HG02840 (cell line): ENCODE results near the gene RP9.
"Not testable (repeated sequence)": the region's sequence is repeated elsewhere in the genome, so short reads cannot be mapped to it uniquely, and the experiment has no call there.

ENCODE experiments used
- ATAC-seq: cut with Tn5 transposase; IDR thresholded peaks from one replicate; pipeline ENCODE4 v1.9.1; 2021; ENCODE audit warnings: mild to moderate bottlenecking, moderate library complexity, moderate number of reproducible peaks; ENCODE audit not compliant: unreplicated experiment, low FRiP score

Gene RP9

DNA sequence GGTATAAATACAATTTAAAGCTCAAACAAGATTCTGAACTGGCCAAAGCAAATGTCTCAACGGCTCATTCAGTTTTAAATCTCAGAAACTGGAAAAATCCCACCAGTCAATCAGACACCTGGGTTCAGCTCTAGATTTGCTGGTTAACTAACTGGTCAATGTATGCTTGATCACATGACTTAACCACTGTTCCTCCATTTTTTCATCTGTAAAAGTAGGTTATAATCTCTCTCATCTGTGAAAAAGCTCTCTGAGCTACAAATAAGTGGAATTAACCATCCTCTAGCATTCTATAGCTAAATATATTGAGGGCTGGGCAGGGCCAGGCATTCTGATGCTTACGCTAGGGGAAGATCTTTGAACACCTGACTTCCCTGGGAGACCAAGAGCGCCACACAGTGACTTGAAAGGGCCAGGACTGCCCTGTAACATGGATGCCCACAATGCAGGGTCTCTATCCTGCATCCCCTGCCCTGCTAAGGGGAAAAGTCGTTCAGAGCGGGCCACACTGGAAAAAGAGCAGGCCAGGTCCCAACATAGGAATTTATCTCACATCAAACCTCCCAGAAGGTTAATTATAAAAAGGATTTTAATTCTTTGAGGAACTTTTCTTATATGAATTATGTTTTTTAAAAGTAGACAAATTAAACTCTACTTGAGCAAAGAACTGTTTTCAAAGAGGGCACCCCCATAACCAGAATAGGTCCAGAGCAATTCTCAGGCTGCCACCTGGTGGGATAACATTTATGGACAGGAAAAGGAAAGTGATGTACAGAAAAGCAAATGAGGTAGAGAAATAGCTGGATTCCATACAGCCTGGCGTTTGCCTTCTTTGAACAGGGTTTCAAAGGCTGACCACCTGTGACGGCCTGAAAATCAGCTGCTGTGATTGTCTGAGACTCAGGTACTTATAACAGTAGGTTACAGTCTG lies 1.8 kb downstream of the RP9 start:
- no peak for ATAC-seq

DNA sequence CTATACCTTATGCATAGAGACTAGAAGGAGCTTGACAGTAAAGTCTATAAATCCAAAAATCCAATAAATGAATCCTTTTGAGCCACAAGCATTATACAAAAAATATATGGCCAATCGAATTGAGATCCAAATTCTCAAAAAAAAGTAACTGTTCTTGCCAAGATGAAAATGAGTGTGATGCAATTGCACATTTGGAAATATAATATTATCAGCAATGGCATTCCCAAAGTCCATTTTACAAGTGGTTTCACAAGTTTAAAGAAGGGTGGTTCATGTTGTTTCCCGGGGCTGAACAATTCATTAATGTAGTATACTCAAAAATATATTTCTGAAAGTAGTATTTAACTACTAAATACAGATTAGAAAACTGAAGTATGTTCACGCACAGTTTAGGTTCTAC lies 7.3 kb downstream of the RP9 start:
- ATAC-seq, result no peak

DNA sequence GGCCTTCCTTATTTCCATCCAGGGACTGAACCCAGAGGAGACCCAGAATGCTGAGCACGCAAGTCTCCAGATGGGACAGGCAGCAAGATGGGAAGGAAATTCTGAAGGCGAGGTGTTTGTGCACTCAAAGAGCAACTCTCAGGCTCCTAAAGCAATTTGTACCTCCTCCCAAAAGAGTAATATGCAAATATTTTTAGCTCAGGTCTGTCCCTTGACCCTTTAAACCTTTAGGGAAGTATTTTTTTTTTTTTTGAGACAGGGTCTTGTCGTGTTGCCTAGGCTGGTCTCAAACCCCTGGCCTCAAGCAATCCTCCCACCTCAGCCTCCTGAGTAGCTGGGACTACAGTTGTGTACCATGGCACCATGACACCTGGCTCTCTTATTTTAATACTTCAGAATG lies 8.4 kb downstream of the RP9 start:
- ATAC-seq, result no peak

DNA sequence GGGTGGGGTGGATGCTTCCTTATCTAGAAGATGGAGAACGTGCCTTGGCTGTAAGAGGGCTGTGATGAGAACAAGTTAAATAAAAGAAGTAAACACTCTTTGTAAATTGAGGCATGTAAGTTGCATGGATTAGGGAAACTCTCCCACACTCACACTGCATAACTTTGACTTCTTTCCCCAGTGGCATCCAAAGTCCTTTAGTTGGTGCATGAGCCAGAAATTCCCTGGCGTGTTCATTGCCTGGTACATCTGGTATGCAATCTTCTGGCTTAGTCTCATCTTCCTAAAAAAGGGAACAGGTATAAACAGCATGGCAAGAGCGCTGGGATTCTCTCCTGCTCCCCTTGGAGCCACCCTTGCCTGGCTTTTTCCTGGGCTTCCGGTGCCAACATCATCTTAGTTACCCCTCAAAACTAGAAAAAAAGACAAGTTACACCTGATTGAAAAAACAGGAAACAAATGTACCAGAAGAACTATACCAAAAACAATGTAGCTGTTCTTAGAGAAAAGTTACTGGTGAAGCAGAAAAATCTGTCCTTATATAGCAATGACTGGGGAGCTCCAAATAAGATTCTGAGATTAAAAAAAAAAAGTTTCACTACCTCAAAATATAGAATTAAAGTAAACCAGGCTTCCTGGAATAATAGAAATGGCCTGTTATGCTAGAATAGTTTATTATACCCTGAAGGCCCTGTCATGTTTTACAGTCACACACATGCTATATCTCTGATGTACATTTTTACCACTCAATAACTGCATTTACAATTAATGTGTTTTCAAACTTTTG lies 9.9 kb downstream of the RP9 start:
- no peak for ATAC-seq

DNA sequence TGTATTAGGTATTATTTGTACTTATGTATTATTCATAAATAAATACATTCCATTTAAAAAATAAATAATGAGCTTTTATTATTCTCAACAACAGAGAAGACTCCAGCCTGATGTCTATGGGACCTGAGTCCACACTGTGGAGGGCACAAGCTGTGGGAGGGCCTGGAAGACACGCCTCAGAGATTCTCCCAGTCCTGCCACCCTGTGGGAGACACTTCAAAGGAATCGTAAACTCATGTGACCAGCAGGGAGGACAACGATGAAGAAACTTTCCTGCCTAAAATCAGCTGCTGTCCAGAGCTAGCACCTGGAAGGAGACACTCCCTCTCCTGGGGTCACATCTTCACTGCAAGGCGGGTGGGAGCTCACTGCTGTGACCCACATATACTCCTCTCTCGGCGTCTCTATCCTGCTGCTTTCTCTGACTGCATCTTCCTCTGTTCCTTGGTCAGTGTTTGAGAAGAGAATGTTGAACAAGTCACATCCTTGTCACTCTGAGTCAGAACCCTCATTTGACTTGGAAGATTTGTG lies 14.4 kb downstream of the RP9 start:
- ATAC-seq, result not testable (repeated sequence)

DNA sequence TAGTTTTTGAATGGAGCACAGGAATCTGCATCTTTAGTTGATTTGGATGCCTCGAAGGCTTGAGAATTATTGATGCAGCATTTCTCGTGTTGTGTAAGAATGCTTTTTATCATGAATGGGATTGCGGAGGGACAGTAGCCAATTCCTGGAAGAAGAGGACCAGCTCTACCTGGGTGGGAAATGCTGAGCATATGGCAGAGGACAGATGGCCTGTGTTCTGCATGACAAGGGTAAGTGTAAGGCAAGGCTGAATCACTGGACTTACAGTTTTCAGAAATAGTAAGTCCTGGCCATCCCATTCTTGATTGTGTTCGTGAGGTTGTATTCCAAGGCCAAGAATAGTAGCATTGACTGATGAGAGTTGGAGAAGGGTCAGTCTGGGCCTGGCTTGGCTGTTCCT lies 15.9 kb downstream of the RP9 start:
- ATAC-seq, result no peak

DNA sequence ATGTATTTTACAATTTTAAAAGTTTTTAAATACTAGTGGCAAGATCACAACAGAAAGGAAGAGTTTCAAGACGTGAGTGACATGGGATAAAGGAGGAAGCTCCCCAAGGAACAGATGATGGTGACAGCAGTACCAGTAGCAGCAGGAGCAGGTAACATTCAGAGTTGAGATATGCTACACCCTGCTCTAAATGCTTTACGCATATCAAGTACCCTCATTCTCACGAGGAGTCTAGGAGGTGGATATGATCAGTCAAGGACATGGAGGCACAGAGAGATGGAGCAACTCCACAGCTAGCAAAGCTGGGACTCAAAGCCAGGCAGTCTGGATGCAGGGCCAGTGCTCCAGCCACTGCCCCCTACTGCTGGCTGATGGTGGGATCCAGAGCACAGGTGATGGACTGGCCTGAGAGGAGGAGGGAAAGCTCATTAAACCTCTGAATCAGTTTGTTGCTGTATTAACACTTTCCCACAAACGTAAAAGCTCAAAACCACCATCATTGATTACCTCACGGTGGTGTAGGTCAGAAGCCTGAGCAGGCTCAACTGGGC lies 17.5 kb downstream of the RP9 start:
- ATAC-seq, result no peak

DNA sequence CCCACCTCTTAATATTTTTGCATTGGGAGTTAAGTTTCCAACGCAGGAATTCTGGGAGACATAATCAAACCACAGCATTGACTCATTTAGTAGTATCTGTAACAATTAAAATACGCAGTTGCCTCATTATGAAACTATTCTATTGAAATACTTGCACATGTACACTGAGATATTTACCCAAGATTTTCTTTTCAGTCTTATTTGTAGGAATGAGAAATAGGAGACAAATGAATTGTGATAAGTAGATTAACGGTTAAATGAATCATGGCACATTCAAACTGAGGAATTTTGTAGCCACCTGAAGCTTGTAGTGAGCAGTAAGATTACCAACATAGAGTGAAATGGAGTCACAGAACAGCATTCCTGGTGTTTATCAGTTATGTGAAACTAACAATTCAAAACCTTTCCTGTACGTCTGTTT lies 18.1 kb downstream of the RP9 start:
- no peak for ATAC-seq

DNA sequence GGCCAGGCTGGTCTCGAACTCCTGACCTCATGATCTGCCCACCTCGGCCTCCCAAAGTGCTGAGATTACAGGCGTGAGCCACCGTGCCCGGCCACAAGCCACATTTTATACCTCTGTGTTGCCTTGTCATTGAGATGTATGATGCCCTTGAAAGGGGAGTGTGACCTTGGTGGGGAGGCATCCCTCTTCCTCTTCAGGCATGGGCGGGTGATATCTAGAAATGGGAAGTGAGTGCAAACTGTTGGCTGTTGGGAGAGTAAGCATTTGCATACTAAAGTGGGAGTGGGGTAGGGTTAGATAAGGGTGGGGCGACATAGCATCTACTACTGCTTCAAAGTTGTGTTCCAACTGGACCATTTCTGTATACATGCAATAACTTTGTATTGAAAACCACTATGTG lies 20.1 kb downstream of the RP9 start:
- ATAC-seq, result no peak

DNA sequence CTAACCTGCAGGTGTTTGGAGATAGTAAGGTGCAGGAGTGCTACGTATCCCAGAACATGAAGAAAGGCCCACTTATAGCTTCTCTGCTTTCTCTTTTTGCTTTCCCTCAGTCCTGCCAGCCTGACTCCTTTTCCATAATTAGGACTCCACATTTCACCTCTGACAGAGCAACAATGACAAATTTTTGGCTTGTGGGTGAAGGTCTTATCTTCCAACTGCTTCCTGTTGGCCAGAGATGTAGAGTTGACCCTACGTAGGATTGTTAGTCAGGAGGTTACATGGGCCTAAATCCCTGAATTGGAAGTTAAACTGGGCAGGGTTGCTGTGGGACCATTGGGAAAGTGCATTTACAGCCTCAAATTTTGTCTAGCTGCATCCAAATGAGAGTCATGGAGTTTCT lies 21.3 kb downstream of the RP9 start:
- ATAC-seq, result no peak

DNA sequence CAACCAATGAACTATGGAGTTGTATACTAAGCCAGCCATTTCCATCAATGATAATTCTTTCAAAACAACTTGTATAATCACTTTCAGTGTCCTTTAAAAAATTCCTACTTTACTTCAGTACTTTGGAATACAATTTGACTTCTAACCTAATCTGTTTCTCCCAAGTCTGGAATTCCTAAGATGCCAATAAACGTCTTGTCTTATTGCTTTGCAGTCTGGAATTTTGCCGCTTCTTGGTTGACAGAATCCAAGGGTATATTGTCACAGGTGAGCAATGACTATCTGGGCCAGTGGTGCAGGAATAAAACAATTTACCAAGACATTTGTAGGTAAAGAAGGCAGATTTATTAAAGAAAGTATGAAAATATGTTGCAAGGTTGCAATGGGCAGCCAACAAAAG lies 21.8 kb downstream of the RP9 start:
- no peak for ATAC-seq

DNA sequence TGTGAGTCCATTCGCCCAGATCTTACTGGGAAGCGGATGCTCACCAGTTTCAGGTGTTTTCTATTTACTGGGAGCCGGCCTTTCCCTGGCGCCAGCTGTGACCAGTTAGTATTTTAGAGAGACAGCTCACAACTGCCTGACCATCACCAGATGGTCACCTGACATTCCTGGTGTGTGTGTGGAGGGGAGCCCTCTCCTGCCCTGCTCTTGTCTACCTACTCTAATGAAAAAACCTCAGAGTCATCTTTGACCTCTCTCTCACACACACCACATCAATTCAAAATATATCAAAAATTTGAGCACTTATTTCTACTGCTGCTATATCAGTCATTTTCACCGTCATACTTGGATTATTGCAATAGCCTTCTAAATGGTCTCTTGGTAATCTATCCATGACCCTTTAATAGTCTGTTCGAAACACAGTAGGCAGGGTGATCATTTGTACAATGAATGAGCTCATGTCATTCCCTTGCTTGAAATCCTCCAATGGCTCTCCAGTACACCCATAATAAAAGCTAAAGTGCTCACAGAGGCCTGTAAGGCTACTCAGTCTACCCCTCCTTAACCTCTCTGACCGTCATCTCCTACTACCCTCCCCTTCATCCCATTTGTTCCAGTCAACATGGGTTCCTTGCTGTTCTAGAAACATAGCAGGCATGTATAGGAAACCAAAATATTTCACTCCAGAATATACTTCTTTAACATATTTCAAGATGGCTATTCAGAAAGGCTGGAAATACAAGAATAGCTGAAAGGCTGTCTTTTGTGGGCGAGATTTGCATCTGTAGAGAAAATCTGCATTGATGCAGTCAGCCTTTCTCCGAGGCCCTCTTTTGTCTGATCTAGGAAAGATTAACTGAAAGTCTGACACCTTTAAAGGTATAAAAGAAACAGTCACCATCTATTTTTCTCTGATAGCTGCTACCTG lies 29.2 kb downstream of the RP9 start:
- ATAC-seq, result no peak

DNA sequence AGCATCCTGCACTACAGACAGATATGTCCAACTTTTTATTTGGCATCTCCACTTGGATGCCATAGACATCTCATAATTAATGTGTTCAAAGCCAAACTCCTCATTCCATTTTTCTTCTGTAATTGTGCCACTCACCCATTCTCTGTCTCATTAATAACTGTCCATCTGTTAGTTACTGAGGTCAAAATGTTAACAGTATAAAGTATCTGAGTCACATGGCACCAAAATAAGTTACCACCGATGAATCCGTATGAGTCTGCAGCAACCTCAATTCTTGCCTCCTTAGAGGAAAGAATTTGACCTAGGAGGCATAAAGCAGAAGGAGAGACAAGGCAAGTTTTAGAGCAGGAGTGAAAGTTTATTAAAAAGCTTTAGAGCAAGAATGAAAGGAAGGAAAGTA lies 30.1 kb downstream of the RP9 start:
- no peak for ATAC-seq

DNA sequence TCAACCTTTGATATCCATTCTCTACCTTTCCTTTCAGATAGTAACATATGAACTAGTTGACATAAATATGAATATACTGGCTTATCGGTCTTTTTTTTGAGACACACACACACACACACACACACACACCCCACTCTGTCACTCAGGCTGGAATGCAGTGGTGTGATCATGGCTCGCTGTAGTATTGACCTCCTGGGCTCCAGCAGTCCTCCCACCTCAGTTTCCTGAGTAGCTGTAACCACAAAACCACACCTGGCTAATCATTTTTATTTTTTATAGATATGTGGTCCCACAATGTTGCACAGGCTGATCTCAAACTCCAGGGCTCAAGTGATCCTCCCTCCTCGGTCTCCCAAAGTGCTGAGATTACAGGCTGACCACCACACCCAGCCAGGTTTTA lies 32.5 kb downstream of the RP9 start:
- ATAC-seq, result no peak

DNA sequence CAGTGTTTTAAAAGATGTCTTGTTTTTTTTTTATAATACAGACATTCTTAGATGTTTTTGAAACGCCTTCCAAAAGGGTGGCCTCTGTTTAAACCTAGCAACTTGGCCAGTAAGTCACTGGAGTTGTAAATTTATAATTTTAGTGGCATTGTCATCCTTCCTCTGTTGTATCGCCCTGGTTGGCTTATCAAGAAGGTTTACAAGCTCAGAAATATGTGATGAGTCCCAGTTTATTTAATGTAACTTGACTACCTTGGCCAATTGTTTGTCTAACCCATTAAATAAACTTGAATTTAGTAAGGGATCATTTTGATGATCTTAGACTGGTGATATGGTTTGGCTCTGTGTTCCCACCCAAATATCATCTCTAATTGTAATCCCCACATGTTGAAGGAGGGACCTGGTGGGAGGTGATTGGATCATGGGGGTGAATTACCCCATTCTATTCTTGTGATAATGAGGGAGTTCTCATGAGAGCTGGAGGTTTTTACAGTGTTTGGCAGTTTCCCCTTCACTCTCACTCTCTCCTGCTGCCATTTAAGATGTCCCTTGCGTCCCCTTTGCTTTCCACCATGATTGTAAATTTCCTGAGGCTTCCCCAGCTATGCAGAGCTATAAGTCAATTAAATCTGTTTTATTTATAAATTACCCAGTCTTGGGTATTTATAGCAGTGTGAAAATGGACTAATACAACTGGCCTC lies 33.2 kb downstream of the RP9 start:
- ATAC-seq, result no peak

DNA sequence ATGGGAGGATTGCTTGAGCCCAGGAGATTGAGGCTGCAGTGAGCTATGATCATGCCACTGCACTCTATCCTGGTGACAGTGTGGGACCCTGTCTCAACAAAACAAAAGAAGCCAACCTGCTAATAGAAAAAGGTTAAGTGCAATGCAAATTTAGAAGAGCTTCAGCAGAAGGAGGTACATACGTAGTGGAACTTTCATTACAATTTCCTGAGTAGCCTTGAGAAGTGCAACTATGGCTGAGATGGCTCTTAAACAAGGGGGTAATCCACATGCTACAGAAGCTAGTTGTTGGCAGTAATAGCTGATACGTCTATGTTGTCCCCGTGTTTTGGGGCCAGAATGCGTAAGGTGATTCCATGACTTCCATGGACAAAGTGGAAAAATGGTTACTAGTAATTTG lies 36.0 kb downstream of the RP9 start:
- ATAC-seq, result no peak

DNA sequence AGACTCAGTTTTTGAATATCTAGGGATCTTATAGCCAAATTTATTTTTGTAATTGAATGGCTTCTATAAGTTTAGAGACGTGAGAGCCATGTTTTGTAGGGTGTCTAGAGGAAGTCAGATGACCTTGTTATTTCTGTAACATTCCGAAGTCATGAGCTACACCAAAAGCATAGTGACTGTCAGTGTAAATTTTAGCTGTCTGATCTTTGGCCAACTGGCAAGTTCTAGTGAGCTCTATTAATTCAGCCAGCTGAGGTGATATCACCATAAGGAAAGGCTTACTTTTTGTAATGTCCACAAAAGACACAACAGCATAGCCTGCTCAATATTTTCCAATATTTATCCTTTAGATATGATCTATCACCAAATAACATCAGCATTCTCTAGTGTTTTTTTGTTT lies 36.7 kb downstream of the RP9 start:
- no peak for ATAC-seq

DNA sequence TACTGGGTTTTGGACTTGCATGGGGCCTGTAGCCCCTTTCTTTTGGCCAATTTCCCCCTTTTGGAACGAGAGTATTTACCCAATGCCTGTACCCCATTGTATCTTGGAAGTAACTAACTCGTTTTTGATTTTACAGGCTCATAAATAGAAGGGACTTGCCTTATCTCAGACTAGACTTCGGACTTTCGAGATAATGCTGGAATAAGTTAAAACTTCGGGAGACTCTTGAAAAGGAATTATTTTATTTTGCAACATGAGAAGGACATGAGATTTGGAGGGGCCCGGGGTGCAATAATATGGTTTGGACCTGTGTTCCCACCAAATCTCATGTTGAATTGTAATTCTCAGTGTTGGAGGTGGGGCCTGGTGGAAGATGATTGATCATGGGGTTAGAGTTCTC lies 38.4 kb downstream of the RP9 start:
- no peak for ATAC-seq

DNA sequence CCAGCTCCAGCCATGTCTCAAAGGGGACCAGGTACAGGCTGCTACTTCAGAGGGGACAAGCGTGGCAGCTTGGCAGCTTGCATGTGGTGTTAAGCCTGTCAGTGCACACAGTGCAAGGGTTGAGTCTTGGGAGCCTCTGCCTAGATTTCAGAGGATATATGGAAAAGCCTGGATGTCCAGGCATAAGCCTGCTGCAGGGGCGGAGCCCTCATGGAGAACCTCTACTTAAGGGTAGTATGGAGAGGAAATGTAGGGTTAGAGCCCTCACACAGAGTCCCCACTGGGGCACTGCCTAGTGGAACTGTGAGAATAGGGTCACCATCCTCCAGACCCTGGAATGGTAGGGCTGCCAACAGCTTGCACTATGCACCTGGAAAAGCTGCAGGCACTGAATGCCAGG lies 38.9 kb downstream of the RP9 start:
- ATAC-seq, result no peak

DNA sequence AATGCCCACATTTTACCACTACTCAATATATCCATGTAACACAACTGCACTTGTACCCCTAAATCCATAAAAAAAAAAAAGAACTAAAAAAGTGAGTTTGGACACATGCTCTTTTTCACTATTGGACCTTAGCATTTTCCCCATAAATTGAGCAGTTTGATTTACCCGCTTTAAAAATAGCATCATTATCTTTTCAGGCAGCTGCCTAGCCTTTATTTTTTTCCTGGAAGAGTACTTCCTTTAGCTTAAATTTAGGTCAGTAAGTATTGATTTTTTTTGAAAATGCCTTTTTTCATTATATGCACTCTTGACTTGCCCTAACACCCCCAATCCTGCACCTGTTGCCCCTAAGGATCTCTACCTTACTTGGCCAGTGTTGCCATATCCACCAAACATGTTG lies 41.3 kb downstream of the RP9 start:
- no peak for ATAC-seq
